ENCODE results near the gene ZGPAT.

DNA sequence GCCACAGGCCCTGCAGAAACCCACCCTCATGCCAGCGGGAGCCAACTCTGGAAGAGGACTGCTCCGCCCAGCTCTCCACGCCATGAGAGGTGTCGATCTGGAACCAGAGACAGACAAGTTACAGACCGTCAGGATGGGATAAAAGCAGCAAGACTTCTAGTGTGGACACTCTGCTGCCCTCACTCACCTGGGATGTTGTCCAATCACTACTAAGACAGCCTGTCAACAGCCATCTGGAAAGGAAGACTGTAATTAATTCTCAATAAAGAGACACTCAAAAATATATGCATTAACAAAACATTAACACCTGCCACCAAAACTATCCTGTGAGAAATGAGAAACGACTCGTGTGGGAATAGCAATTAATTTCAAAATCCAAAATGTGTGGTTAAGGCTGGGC, 60.0 kb downstream of the ZGPAT start:
- TF ChIP-seq, protein P1, sequence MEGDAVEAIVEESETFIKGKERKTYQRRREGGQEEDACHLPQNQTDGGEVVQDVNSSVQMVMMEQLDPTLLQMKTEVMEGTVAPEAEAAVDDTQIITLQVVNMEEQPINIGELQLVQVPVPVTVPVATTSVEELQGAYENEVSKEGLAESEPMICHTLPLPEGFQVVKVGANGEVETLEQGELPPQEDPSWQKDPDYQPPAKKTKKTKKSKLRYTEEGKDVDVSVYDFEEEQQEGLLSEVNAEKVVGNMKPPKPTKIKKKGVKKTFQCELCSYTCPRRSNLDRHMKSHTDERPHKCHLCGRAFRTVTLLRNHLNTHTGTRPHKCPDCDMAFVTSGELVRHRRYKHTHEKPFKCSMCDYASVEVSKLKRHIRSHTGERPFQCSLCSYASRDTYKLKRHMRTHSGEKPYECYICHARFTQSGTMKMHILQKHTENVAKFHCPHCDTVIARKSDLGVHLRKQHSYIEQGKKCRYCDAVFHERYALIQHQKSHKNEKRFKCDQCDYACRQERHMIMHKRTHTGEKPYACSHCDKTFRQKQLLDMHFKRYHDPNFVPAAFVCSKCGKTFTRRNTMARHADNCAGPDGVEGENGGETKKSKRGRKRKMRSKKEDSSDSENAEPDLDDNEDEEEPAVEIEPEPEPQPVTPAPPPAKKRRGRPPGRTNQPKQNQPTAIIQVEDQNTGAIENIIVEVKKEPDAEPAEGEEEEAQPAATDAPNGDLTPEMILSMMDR (IDR thresholded peaks at IDR 0.05): no peak
- TF ChIP-seq TCF7L2 (IDR thresholded peaks at IDR 0.05; ENCODE audit: low read depth, low read length) (no peak), SIN3A (IDR thresholded peaks at IDR 0.05; ENCODE audit: borderline replicate concordance, insufficient read depth, low read depth, low read length) (no peak)

All from Panc1 (cell line).